PFSK-1 (cell line): Measurements from ENCODE around the gene MTCL3.

ENCODE experiments used
- POLR2AphosphoS5 ChIP-seq: IDR thresholded peaks from 2 replicates; pipeline ENCODE4 v1.6.1; 2012; ENCODE audit warnings: low read depth, mild to moderate bottlenecking, control low read depth, low read length, moderate library complexity
- REST ChIP-seq, 2 experiments: IDR thresholded peaks; 2 replicates each; pipeline versions ENCODE4 v1.6.1 to v1.8.0; 2011 to 2012; ENCODE audit warnings: low read depth in 2 of 2, low read length in 2 of 2, control low read depth in 1 of 2, inconsistent platforms in 1 of 2, mild to moderate bottlenecking in 1 of 2, moderate library complexity in 1 of 2; ENCODE audit not compliant: insufficient read depth in 1 of 2

- TF ChIP-seq REST (IDR thresholded peaks at IDR 0.05; ENCODE audit: insufficient read depth in 1 of 2, low read depth in 2 of 2, low read length in 2 of 2) (no peak), POLR2AphosphoS5 (no peak)
These were observed 54.8 kb downstream of the MTCL3 start for GRCh38 chr6:127464161-127464880.
